Measurements from ENCODE around the gene CC2D2B. TPM values are rescaled to one million over a fixed set of nuclear protein-coding genes. Genes with fewer than 3 reads are reported as not detected.

CC2D2B gene
- total and polyA plus RNA-seq, 2 of the 13 experiments (the other 11 are each of a cell fraction or from before 2014, with no cell fraction given), result 0.20 TPM; not detected in 1

- TF ChIP-seq ARID5B (CRISPR knock-in tag; IDR thresholded peaks at IDR 0.05) (peak; percentile 64; the same call in 1 of the 2 replicates), ZNF615 (CRISPR knock-in tag; IDR thresholded peaks at IDR 0.05; ENCODE audit: borderline replicate concordance) (no peak), ZSCAN25 (CRISPR knock-in tag; IDR thresholded peaks at IDR 0.05) (no peak), SOX5 (CRISPR knock-in tag; IDR thresholded peaks at IDR 0.05; ENCODE audit: borderline replicate concordance) (peak; percentile 78), SCMH1 (CRISPR knock-in tag; IDR thresholded peaks at IDR 0.05; ENCODE audit: borderline replicate concordance) (no peak), NR1H2 (CRISPR knock-in tag; IDR thresholded peaks at IDR 0.05; ENCODE audit: borderline replicate concordance, low read depth) (no peak), HNRNPL (IDR thresholded peaks at IDR 0.05; ENCODE audit: low read depth, low read length) (no peak), HOMEZ (CRISPR knock-in tag; IDR thresholded peaks at IDR 0.05; ENCODE audit: low read depth) (peak; percentile 56), SAP130 (CRISPR knock-in tag; IDR thresholded peaks at IDR 0.05; ENCODE audit: low read depth) (peak; percentile 63), THAP7 (CRISPR knock-in tag; IDR thresholded peaks at IDR 0.05) (no peak), SNRNP70 (IDR thresholded peaks at IDR 0.05; ENCODE audit: low read depth, low read length) (no peak), BORCS8-MEF2B (CRISPR knock-in tag; IDR thresholded peaks at IDR 0.05) (no peak), NCOR1 (IDR thresholded peaks at IDR 0.05; ENCODE audit: borderline replicate concordance, low read length) (peak; percentile 69), MAZ (IDR thresholded peaks at IDR 0.05; ENCODE audit: borderline replicate concordance, low read depth, low read length) (no peak), MAZ (CRISPR knock-in tag; IDR thresholded peaks at IDR 0.05; ENCODE audit: low read depth) (no peak), SNAI1 (CRISPR knock-in tag; IDR thresholded peaks at IDR 0.05; ENCODE audit: borderline replicate concordance) (no peak), KDM5B (CRISPR knock-in tag; IDR thresholded peaks at IDR 0.05; ENCODE audit: borderline replicate concordance) (no peak), RARG (CRISPR knock-in tag; IDR thresholded peaks at IDR 0.05; ENCODE audit: low read depth) (no peak), UBTF (CRISPR knock-in tag; IDR thresholded peaks at IDR 0.05) (no peak), ZFP36 (IDR thresholded peaks at IDR 0.05; ENCODE audit: borderline replicate concordance, low read depth, low read length, partially characterized antibody) (no peak), ZNF777 (CRISPR knock-in tag; IDR thresholded peaks at IDR 0.05) (no peak), MIER2 (CRISPR knock-in tag; IDR thresholded peaks at IDR 0.05) (no peak)
Observed at GRCh38 chr10:95865814-95866466, 41.8 kb upstream of the CC2D2B start (continued).
